Astrocyte of the hippocampus (primary cell): ENCODE measurements around the gene CD226.
A peak's percentile ranks its signal among the peaks of the same experiment; 100 is the strongest.
"Not testable (repeated sequence)": the region's sequence is repeated elsewhere in the genome, so short reads cannot be mapped to it uniquely, and the experiment has no call there.

Source experiments
- DNase-seq: peaks from one replicate; pipeline ENCODE4 v3.0.0; 2011; ENCODE audit warnings: low read depth, low spot score

The CD226 gene

GRCh38 chr18:69956665-69957620 lies 9.3 kb upstream of the CD226 start:
- DNase-seq, result no peak

GRCh38 chr18:69956057-69956456 lies 8.4 kb upstream of the CD226 start:
- DNase-seq, result no peak

- no peak for DNase-seq
These were observed 7.2 kb upstream of the CD226 start for GRCh38 chr18:69954719-69955480.

GRCh38 chr18:69953191-69953590 lies 5.5 kb upstream of the CD226 start:
- DNase-seq, result no peak

GRCh38 chr18:69951182-69951581 lies 3.5 kb upstream of the CD226 start:
- DNase-seq, result peak; percentile 76

- no peak for DNase-seq
These were observed 1.9 kb upstream of the CD226 start for GRCh38 chr18:69949538-69949936.

GRCh38 chr18:69948919-69949537 lies 1.4 kb upstream of the CD226 start:
- no peak for DNase-seq

GRCh38 chr18:69948256-69948655 lies 583 bp upstream of the CD226 start:
- no peak for DNase-seq

- DNase-seq, result no peak
These were observed 991 bp downstream of the CD226 start for GRCh38 chr18:69946608-69947155.

GRCh38 chr18:69945220-69946114 lies 2.2 kb downstream of the CD226 start:
- DNase-seq, result no peak

GRCh38 chr18:69944436-69944835 lies 3.2 kb downstream of the CD226 start:
- DNase-seq, result no peak

GRCh38 chr18:69943021-69943420 lies 4.7 kb downstream of the CD226 start:
- no peak for DNase-seq

- no peak for DNase-seq
These were observed 6.5 kb downstream of the CD226 start for GRCh38 chr18:69941183-69941582.

- DNase-seq, result not testable (repeated sequence)
These were observed 7.9 kb downstream of the CD226 start for GRCh38 chr18:69939812-69940211.

- DNase-seq, result no peak
These were observed 11.5 kb downstream of the CD226 start for GRCh38 chr18:69936191-69936558.

GRCh38 chr18:69935319-69936190 lies 12.1 kb downstream of the CD226 start:
- DNase-seq, result peak; percentile 40

GRCh38 chr18:69934601-69935265 lies 12.9 kb downstream of the CD226 start:
- no peak for DNase-seq

- no peak for DNase-seq
These were observed 18.5 kb downstream of the CD226 start for GRCh38 chr18:69929041-69929774.

- DNase-seq, result no peak
These were observed 31.3 kb downstream of the CD226 start for GRCh38 chr18:69916412-69916811.
